ENCODE data around the gene TRIM31.

DNA sequence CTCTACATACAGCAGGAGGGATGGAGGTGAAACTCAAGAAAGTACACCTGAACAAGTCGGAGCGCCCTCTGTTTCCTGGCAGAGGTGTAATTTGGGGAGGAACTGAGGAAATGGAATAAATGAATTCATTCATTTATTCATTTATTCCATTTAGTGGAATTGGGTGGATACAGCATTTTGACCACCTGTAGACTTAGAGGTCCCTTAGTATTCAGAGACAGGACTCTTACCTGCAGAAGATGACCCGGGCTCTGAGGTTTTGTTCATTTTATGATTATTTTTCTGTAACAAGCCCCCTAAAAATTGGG, 9.1 kb downstream of the TRIM31 start:
- no peak for TF ChIP-seq POLR2AphosphoS5 (IDR thresholded peaks at IDR 0.05; ENCODE audit: low read depth, low read length)
- no peak for TF ChIP-seq POLR2A (IDR thresholded peaks at IDR 0.05; ENCODE audit: low read depth, low read length)
- TF ChIP-seq TAF1 (IDR thresholded peaks at IDR 0.05; ENCODE audit: borderline replicate concordance, low read depth, low read length) = no peak
